Spleen (tissue), 13 donors: ENCODE data around the gene ZMYND19. TPM values are rescaled to one million over a fixed set of nuclear protein-coding genes. Genes with fewer than 3 reads are reported as not detected.
A peak's percentile ranks its signal among the peaks of the same experiment; 100 is the strongest.

Experiments used
- DNase-seq: peaks from one replicate; pipeline ENCODE4 v3.0.0-alpha.2; 2020
- H3K27ac ChIP-seq, 8 donors: fragments of 200-600 bp; sonication (generic) in 7 of 8; 1 replicate in 4 of 8; 2 replicates in 4 of 8; pipeline versions ENCODE4 v1.5.0 to v1.8.0; 2016 to 2021; ENCODE audit warnings: inconsistent platforms in 4 of 8, mild to moderate bottlenecking in 4 of 8, moderate library complexity in 1 of 8
- H3K27me3 ChIP-seq, 7 donors: fragments of 200-600 bp; sonication (generic) in 6 of 7; replicated peaks in 1 of 7; 1 replicate in 4 of 7; 2 replicates in 3 of 7; pipeline versions ENCODE4 v1.5.0 to v1.8.0; 2016 to 2021; ENCODE audit warnings: inconsistent platforms in 3 of 7, mild to moderate bottlenecking in 1 of 7
- H3K36me3 ChIP-seq, 6 donors: fragments of 200-600 bp; sonication (generic) in 5 of 6; 1 replicate in 4 of 6; 2 replicates in 2 of 6; pipeline versions ENCODE4 v1.5.0 to v1.8.0; 2016 to 2021; ENCODE audit warnings: inconsistent platforms in 2 of 6
- H3K4me1 ChIP-seq, 6 donors: fragments of 200-600 bp; sonication (generic) in 5 of 6; 1 replicate in 3 of 6; 2 replicates in 3 of 6; pipeline versions ENCODE4 v1.5.0 to v1.8.0; 2016 to 2021; ENCODE audit warnings: inconsistent platforms in 3 of 6
- H3K4me3 ChIP-seq, 8 donors: fragments of 200-600 bp; sonication (generic) in 7 of 8; 1 replicate in 4 of 8; 2 replicates in 4 of 8; pipeline versions ENCODE4 v1.5.0 to v1.8.0; 2016 to 2021; ENCODE audit warnings: inconsistent platforms in 4 of 8, mild to moderate bottlenecking in 4 of 8, moderate library complexity in 2 of 8
- H3K9me3 ChIP-seq, 8 donors: fragments of 200-600 bp; sonication (generic) in 7 of 8; 1 replicate in 4 of 8; 2 replicates in 4 of 8; pipeline versions ENCODE4 v1.5.0 to v1.8.0; 2016 to 2021; ENCODE audit warnings: inconsistent platforms in 4 of 8
- POLR2A ChIP-seq, 3 donors: fragments of 450-650 bp; IDR thresholded peaks; one replicate each; pipeline ENCODE4 v1.5.1; 2017; ENCODE audit warnings: antibody characterized with exemption in 3 of 3, mild to moderate bottlenecking in 1 of 3
- POLR2AphosphoS5 ChIP-seq, 3 donors: sonication (generic); formaldehyde crosslinking; IDR thresholded peaks; one replicate each; pipeline ENCODE4 v1.5.1; 2017; ENCODE audit warnings: antibody characterized with exemption in 3 of 3
- WGBS, 5 donors: extraction: QIAGEN DNeasy Blood & Tissue Kit in 3 of 5; methylation state at CpG; one replicate each; pipeline versions ENCODE4 v1.1.5 to v1.1.7; 2013 to 2018; 5-methylcytosine and 5-hydroxymethylcytosine counted together
- intact Hi-C: fragments of 100-400 bp; cut with DNase I; formaldehyde crosslinking; loops from one replicate; pipeline ENCODE4 v1.15.0; 2023; ENCODE audit warnings: low total_unique reads
- long read RNA-seq, 2 donors: transcript quantifications; one replicate each; lab custom pipeline, GENCODE V29; 2026
- polyA plus RNA-seq, 3 donors: library from polyadenylated mRNA; stranded (reverse); fragments of 200-250 nt; gene quantifications; one replicate each; pipeline ENCODE4 v1.2.1, GENCODE V29; 2013
- total RNA-seq, 7 donors: library from RNA; depleted of rRNA in 3 of 7; stranded (reverse); fragments of >200 nt in 3 of 7; fragmentation: NEBNext Ultra II Directional in 4 of 7; extraction: Animal tissue kit (Norgen Biotek cat#: 25700) in 4 of 7; gene quantifications; one replicate each; pipeline versions ENCODE4 v1.1.0 to v1.2.1, GENCODE V29; 2016 to 2021
- TF ChIP-seq, protein P1 (sequence below), 11 experiments: fragments of 200-600 bp in 7 of 11; fragments of 450-650 bp in 4 of 11; sonication (generic) in 4 of 11; IDR thresholded peaks in 8 of 11; conservative IDR thresholded peaks in 3 of 11; 1 replicate in 7 of 11; 2 replicates in 4 of 11; pipeline versions ENCODE4 v1.4.0 to v1.8.0; 2016 to 2021; ENCODE audit warnings: antibody characterized with exemption in 11 of 11, inconsistent platforms in 4 of 11, mild to moderate bottlenecking in 1 of 11
- donor health status: healthy with polysubstance abuse.
- donor health status: DM: no; HTN: no; CAD: no; lungs with moderate emphysema.
- donor health status: DM: no; HTN: no; CAD: no.
- donor health status: Bipolar disorder and iron deficiency.
- donor health status: healthy.
- donor health status: DM: no; HTN: no; CAD: no.
- donor health status: DM: yes; HTN: yes; CAD: no.

Gene ZMYND19
- total RNA-seq (10 to 100 TPM; 12.7 to 17.5 (median 15.3) TPM), polyA plus RNA-seq (10 to 100 TPM; 17.7 to 24.1 (median 17.8) TPM)
- long read RNA-seq, donor 1, transcript ZMYND19-201 (6 exons, 1,375 nt), result major isoform, 5 of 5 reads
- long read RNA-seq, donor 1, partial matches to known transcripts, result 0 of 5 reads
- long read RNA-seq, donor 1, other reads (novel, unspliced or antisense), result 0 of 5 reads
- long read RNA-seq, donor 2, transcript ZMYND19-201 (6 exons, 1,375 nt), result major isoform, 8 of 8 reads
- long read RNA-seq, donor 2, partial matches to known transcripts, result 0 of 8 reads
- long read RNA-seq, donor 2, other reads (novel, unspliced or antisense), result 0 of 8 reads

DNA sequence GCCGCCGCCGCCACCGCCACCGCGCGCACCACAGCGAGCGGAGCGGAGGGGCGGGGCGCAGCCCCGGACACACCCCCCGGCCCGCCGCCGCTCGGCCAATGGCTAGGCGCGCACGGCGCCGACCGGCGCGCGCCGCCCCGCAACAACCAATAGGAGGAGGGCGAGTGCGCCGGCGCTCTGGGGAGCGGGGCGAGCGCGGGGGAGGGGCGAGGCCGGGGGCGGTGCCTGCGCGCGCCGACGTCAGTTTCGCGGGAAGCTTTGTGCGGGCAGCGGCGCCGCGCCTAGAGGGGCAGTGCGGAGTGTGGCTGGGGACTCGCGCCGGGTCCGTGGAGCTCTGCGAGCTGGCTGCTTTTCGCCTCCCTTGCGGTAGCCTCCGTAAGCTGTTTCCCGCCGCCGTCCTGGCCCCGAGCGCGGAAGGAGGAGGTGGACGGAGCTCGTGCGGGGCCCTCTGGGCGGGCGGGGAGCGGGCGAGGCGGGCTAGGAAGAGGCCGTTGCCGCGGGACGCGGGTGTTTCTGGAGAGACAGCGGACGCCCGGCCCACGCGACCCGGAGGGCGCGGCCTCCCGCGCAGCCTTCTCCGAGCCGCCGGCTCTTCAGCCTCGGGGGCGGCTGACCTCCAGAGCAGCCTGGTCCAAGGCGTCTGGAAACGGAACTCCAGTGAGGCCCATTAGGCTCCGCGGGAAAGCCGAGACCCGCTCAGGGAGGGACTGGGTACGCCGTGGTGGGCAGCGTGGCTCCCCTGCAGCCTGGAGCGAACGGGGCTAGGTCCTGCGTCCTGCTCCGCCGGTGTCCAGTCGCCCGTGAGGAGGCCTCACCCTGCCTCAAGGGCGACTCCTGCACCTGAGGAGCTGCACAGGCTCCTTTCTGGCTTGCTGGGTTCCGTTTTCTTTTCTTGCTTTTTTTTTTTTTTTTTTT lies at the start of gene ZMYND19:
Gene ZMYND19 (minus strand): TSS at position 44 of the 915 bp plus-strand sequence. CDS start 249 bp downstream, outside the sequence.
- H3K36me3 ChIP-seq, result peaks cover 0 to 28% (median 22%) of the 10 kb centered on the region in 6 donors
- H3K9me3 ChIP-seq, result no peaks in the 10 kb centered on the region
- peak within 1 kb of the TSS in 7 of 8 donors; percentile 29 to 86 (median 74) for H3K27ac ChIP-seq
- WGBS, 5 donors, result 0 to 2% (median 1%) methylated on average over 42 to 113 of the region's 113 CpGs
- peak within 1 kb of the TSS; percentile 65 to 94 (median 92) for H3K4me3 ChIP-seq
- TF ChIP-seq POLR2A (IDR thresholded peaks at IDR 0.05) (no peak), POLR2AphosphoS5 (IDR thresholded peaks at IDR 0.05) (peak; percentile 64 to 80 (median 75))
- TF ChIP-seq, protein P1, sequence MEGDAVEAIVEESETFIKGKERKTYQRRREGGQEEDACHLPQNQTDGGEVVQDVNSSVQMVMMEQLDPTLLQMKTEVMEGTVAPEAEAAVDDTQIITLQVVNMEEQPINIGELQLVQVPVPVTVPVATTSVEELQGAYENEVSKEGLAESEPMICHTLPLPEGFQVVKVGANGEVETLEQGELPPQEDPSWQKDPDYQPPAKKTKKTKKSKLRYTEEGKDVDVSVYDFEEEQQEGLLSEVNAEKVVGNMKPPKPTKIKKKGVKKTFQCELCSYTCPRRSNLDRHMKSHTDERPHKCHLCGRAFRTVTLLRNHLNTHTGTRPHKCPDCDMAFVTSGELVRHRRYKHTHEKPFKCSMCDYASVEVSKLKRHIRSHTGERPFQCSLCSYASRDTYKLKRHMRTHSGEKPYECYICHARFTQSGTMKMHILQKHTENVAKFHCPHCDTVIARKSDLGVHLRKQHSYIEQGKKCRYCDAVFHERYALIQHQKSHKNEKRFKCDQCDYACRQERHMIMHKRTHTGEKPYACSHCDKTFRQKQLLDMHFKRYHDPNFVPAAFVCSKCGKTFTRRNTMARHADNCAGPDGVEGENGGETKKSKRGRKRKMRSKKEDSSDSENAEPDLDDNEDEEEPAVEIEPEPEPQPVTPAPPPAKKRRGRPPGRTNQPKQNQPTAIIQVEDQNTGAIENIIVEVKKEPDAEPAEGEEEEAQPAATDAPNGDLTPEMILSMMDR (IDR thresholded peaks at IDR 0.05 in 8 of 11, conservative IDR thresholded peaks at IDR 0.05 in 3 of 11), result peak in 2 of 11 experiments; percentile 6 to 9
- H3K4me1 ChIP-seq, result peaks cover 6 to 48% (median 26%) of the 10 kb centered on the region in 6 donors
- intact Hi-C loops, result no loop called here
- no peaks in the 10 kb centered on the region for H3K27me3 ChIP-seq
- DNase-seq, result peak; percentile 95

DNA sequence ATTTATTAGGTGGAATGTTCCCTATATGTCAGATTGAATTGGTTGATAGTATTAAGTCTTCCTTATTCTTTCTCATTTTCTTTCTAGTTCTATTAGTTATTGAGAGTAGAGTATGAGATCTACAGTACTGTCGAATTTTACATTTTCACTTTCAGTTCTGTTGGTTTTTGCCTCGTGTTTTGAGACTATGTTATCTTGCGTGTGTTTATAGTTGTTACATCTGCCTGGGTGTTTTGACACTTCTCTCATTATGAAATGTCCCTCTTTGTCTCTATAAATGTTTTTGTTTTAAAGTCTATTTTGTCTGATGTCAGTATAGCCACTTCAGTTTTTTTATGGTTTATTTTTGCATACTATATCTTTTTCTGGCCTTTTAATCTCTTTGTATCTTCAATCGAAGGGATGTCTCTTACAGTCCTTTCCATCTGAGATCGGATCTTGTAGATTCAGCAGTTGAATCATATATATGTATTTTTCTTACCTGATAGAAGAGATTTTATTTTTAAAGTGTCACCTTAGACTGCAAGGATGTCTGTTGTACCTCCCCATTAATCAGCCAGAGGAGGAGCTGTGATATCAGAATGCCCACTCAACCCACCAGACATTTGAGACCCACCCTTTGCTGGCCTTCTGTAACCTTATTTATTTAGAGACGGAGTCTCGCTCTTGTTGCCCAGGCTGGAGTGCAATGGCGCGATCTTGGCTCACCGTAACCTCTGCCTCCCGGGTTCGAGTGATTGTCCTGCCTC lies 49.2 kb upstream of the ZMYND19 start:
- no peak for DNase-seq

DNA sequence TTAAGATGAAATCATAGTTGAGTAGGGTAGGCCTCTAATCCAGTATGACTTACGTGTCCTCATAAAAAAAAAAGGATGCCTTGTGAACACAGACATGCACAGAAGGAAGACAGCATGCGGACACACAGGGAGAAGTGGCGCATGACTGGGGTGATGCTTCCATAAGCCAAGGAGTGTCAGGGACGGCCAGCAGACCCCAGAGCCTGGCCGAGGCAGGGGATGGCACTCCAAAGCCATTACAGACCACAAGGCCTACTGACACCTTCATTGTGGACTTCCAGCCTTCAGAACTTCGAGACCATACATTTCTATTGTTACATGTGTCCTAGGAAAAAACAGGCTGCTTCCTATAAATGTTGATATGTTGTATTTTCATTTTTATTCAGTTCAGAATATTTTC lies 48.4 kb upstream of the ZMYND19 start:
- 76 to 91% (median 83%) methylated on average over 6 of the region's 6 CpGs for WGBS, 5 donors
- Histone ChIP-seq H3K4me1 (peaks cover 22 to 93% (median 43%) of the 10 kb centered on the region in 6 donors), H3K36me3 (peaks cover 0 to 31% (median 4%) of the 10 kb centered on the region in 6 donors), H3K27ac (peak overlapping the region; percentile 30 to 77 (median 68)), H3K4me3 (peak overlapping the region in 2 of 8 donors; percentile 23 to 43), H3K9me3 (no peaks in the 10 kb centered on the region), H3K27me3 (no peaks in the 10 kb centered on the region)
- DNase-seq, result peak; percentile 20
- intact Hi-C loops, result no loop called here
- TF ChIP-seq, protein P1 (IDR thresholded peaks at IDR 0.05 in 8 of 11, conservative IDR thresholded peaks at IDR 0.05 in 3 of 11), result no peak
- TF ChIP-seq POLR2AphosphoS5 (IDR thresholded peaks at IDR 0.05) (no peak), POLR2A (IDR thresholded peaks at IDR 0.05) (no peak)

More for the DNA sequence above, 49.2 kb upstream of the ZMYND19 start:
- Histone ChIP-seq H3K9me3 (no peaks in the 10 kb centered on the region), H3K4me1 (peaks cover 20 to 93% (median 40%) of the 10 kb centered on the region in 6 donors), H3K27ac (peak overlapping the region; percentile 30 to 77 (median 68)), H3K4me3 (peak overlapping the region in 2 of 8 donors; percentile 23 to 43), H3K36me3 (peaks cover 0 to 39% (median 4%) of the 10 kb centered on the region in 6 donors), H3K27me3 (no peaks in the 10 kb centered on the region)
- TF ChIP-seq, protein P1 (IDR thresholded peaks at IDR 0.05 in 8 of 11, conservative IDR thresholded peaks at IDR 0.05 in 3 of 11), result no peak
- TF ChIP-seq POLR2A (IDR thresholded peaks at IDR 0.05) (no peak), POLR2AphosphoS5 (IDR thresholded peaks at IDR 0.05) (no peak)
- intact Hi-C loops, result no loop called here
- 55 to 61% (median 58%) methylated on average over 12 of the region's 12 CpGs for WGBS, 5 donors
